Astrocyte of the hippocampus (primary cell): Measurements from ENCODE around the gene HPSE2.
"Not testable (repeated sequence)": the region's sequence is repeated elsewhere in the genome, so short reads cannot be mapped to it uniquely, and the experiment has no call there.

Experiments
- DNase-seq: peaks from one replicate; pipeline ENCODE4 v3.0.0; 2011; ENCODE audit warnings: low read depth, low spot score

HPSE2 gene

GRCh38 chr10:99005254-99005653 is 230.4 kb downstream of the HPSE2 start:
- no peak for DNase-seq

- no peak for DNase-seq
These were observed 230.9 kb downstream of the HPSE2 start for GRCh38 chr10:99004738-99005137.

GRCh38 chr10:99002392-99002791 is 233.3 kb downstream of the HPSE2 start:
- DNase-seq = no peak

- no peak for DNase-seq
These were observed 238.1 kb downstream of the HPSE2 start for GRCh38 chr10:98997596-98997995.

GRCh38 chr10:98994030-98994429 is 241.6 kb downstream of the HPSE2 start:
- no peak for DNase-seq

- not testable (repeated sequence) for DNase-seq
These were observed 251.9 kb downstream of the HPSE2 start for GRCh38 chr10:98983751-98984150.

GRCh38 chr10:98980353-98980752 is 255.3 kb downstream of the HPSE2 start:
- no peak for DNase-seq

GRCh38 chr10:98971464-98971863 is 264.2 kb downstream of the HPSE2 start:
- DNase-seq = no peak

GRCh38 chr10:98967601-98968000 is 268.1 kb downstream of the HPSE2 start:
- peak; percentile 30 for DNase-seq

GRCh38 chr10:98963608-98964007 is 272.0 kb downstream of the HPSE2 start:
- peak; percentile 11 for DNase-seq

GRCh38 chr10:98959379-98959778 is 276.3 kb downstream of the HPSE2 start:
- DNase-seq = no peak

GRCh38 chr10:98957801-98958200 is 277.9 kb downstream of the HPSE2 start:
- no peak for DNase-seq

- DNase-seq = peak; percentile 76
These were observed 278.9 kb downstream of the HPSE2 start for GRCh38 chr10:98956576-98957260.

GRCh38 chr10:98953251-98953650 is 282.4 kb downstream of the HPSE2 start:
- no peak for DNase-seq

GRCh38 chr10:98951269-98952000 is 284.2 kb downstream of the HPSE2 start:
- no peak for DNase-seq

GRCh38 chr10:98950106-98950505 is 285.5 kb downstream of the HPSE2 start:
- no peak for DNase-seq

GRCh38 chr10:98949306-98949705 is 286.3 kb downstream of the HPSE2 start:
- no peak for DNase-seq

GRCh38 chr10:98943681-98944080 is 292.0 kb downstream of the HPSE2 start:
- DNase-seq = no peak

GRCh38 chr10:98929709-98930108 is 305.9 kb downstream of the HPSE2 start:
- no peak for DNase-seq

- no peak for DNase-seq
These were observed 310.0 kb downstream of the HPSE2 start for GRCh38 chr10:98925651-98926050.

GRCh38 chr10:98924526-98924925 is 311.1 kb downstream of the HPSE2 start:
- DNase-seq = no peak

GRCh38 chr10:98921316-98921715 is 314.3 kb downstream of the HPSE2 start:
- DNase-seq = no peak

GRCh38 chr10:98920807-98921206 is 314.8 kb downstream of the HPSE2 start:
- DNase-seq = no peak
